Endothelial cell of hepatic sinusoid (primary cell): ENCODE data around the gene HMSD.
"Not testable (repeated sequence)": the region's sequence is repeated elsewhere in the genome, so short reads cannot be mapped to it uniquely, and the experiment has no call there.

Experiments used
- in situ Hi-C: cut with HindIII; loops from 2 replicates; pipeline ENCODE4 v1.10.0; 2017; ENCODE audit warnings: low sequenced_read_pairs

The HMSD gene

GRCh38 chr18:63949068-63949737 lies at the start of gene HMSD:
TSS of gene HMSD (plus strand) at chr18:63949301. CDS start at chr18:63953456, 4,155 bp downstream.
- in situ Hi-C loops: no loop called here

- in situ Hi-C loops: no loop called here
Measured at GRCh38 chr18:63903851-63904570, 45.1 kb upstream of the HMSD start.

- in situ Hi-C loops: no loop called here
Measured at GRCh38 chr18:63904694-63905093, 44.4 kb upstream of the HMSD start.

- in situ Hi-C loops: no loop called here
Measured at GRCh38 chr18:63905361-63905760, 43.7 kb upstream of the HMSD start.

- in situ Hi-C loops: no loop called here
Measured at GRCh38 chr18:63906056-63906455, 43.0 kb upstream of the HMSD start.

GRCh38 chr18:63907664-63908063 lies 41.4 kb upstream of the HMSD start, which contains the start of gene SERPINB10:
TSS of gene SERPINB10 (plus strand) at chr18:63907958. CDS start at chr18:63915511, 7,553 bp downstream.
- in situ Hi-C loops: no loop called here

- in situ Hi-C loops: no loop called here
Measured at GRCh38 chr18:63908858-63909257, 40.2 kb upstream of the HMSD start.

GRCh38 chr18:63909870-63910269 lies 39.2 kb upstream of the HMSD start:
- in situ Hi-C loops: no loop called here

GRCh38 chr18:63917817-63918216 lies 31.3 kb upstream of the HMSD start:
- in situ Hi-C loops: no loop called here

GRCh38 chr18:63922049-63922448 lies 27.1 kb upstream of the HMSD start:
- in situ Hi-C loops: no loop called here

GRCh38 chr18:63924551-63924950 lies 24.6 kb upstream of the HMSD start:
- in situ Hi-C loops: no loop called here

GRCh38 chr18:63928331-63928730 lies 20.8 kb upstream of the HMSD start:
- in situ Hi-C loops: no loop called here

- in situ Hi-C loops: not testable (repeated sequence)
Measured at GRCh38 chr18:63929369-63929768, 19.7 kb upstream of the HMSD start.

GRCh38 chr18:63930773-63931354 lies 18.2 kb upstream of the HMSD start:
- in situ Hi-C loops: no loop called here

GRCh38 chr18:63936156-63936931 lies 12.8 kb upstream of the HMSD start:
- in situ Hi-C loops: no loop called here

- in situ Hi-C loops: no loop called here
Measured at GRCh38 chr18:63936932-63937393, 12.1 kb upstream of the HMSD start.

- in situ Hi-C loops: no loop called here
Measured at GRCh38 chr18:63940008-63940407, 9.1 kb upstream of the HMSD start.

- in situ Hi-C loops: not testable (repeated sequence)
Measured at GRCh38 chr18:63940543-63941050, 8.5 kb upstream of the HMSD start.

GRCh38 chr18:63947051-63947790 lies 1.9 kb upstream of the HMSD start:
- in situ Hi-C loops: no loop called here

- in situ Hi-C loops: no loop called here
Measured at GRCh38 chr18:63951302-63951705, 2.2 kb downstream of the HMSD start.
